GM23338 (cell line): Measurements from ENCODE around the gene GPR183. TPM values are rescaled to one million over a fixed set of nuclear protein-coding genes. Genes with fewer than 3 reads are reported as not detected.

ENCODE experiments used
- ATAC-seq: fragments of 200-7000 bp; cut with Tn5 transposase; 3 replicates; pipeline ENCODE4 v1.9.1; 2020
- DNase-seq: peaks from one replicate; pipeline ENCODE4 v3.0.0-alpha.2; 2015; ENCODE audit warnings: low spot score
- H2AFZ ChIP-seq: fragments of 200-600 bp; sonication (generic); 2 replicates; pipeline ENCODE4 v1.8.0; 2016; ENCODE audit warnings: antibody characterized with exemption, mild to moderate bottlenecking, moderate library complexity
- H3F3A ChIP-seq: fragments of 200-600 bp; sonication (generic); replicated peaks from 2 replicates; pipeline ENCODE4 v1.8.0; 2017; ENCODE audit warnings: antibody characterized with exemption, mixed run types, low read depth
- H3K27ac ChIP-seq: fragments of 200-600 bp; sonication (generic); 2 replicates; pipeline ENCODE4 v1.6.1; 2016; ENCODE audit warnings: low read depth
- H3K27me3 ChIP-seq: fragments of 200-600 bp; sonication (generic); 2 replicates; pipeline ENCODE4 v1.8.0; 2016; ENCODE audit warnings: mild to moderate bottlenecking, mixed run types, moderate library complexity; ENCODE audit not compliant: insufficient read depth
- H3K36me3 ChIP-seq: fragments of 200-600 bp; sonication (generic); 2 replicates; pipeline ENCODE4 v1.8.0; 2016; ENCODE audit warnings: mild to moderate bottlenecking; ENCODE audit not compliant: insufficient read depth
- H3K4me1 ChIP-seq: fragments of 200-600 bp; sonication (generic); 2 replicates; pipeline ENCODE4 v1.8.0; 2016; ENCODE audit warnings: mild to moderate bottlenecking, moderate library complexity; ENCODE audit not compliant: insufficient read depth
- H3K4me2 ChIP-seq: fragments of 200-600 bp; sonication (generic); 2 replicates; pipeline ENCODE4 v1.7.1; 2017; ENCODE audit warnings: mixed run types
- H3K4me3 ChIP-seq: fragments of 200-600 bp; sonication (generic); 2 replicates; pipeline ENCODE4 v1.6.1; 2016; ENCODE audit warnings: mixed run types
- H3K79me2 ChIP-seq: fragments of 200-600 bp; sonication (generic); replicated peaks from 2 replicates; pipeline ENCODE4 v1.8.0; 2017; ENCODE audit warnings: mild to moderate bottlenecking; ENCODE audit not compliant: insufficient read depth
- H3K9me2 ChIP-seq: fragments of 200-600 bp; sonication (generic); 2 replicates; pipeline ENCODE4 v1.8.0; 2017; ENCODE audit not compliant: insufficient read depth
- H4K20me1 ChIP-seq: fragments of 200-600 bp; sonication (generic); replicated peaks from 2 replicates; pipeline ENCODE4 v1.8.0; 2017; ENCODE audit warnings: mild to moderate bottlenecking; ENCODE audit not compliant: insufficient read depth
- H3K27ac Mint-ChIP-seq: 2 replicates; pipeline ENCODE4 v1.8.0; 2020; ENCODE audit warnings: inconsistent platforms, mild to moderate bottlenecking, moderate library complexity, mixed read lengths
- H3K27me3 Mint-ChIP-seq: 3 replicates; pipeline ENCODE4 v1.8.0; 2022; ENCODE audit warnings: low read depth, mild to moderate bottlenecking, moderate library complexity, mixed read lengths, inconsistent platforms; ENCODE audit not compliant: insufficient read depth, poor library complexity
- H3K36me3 Mint-ChIP-seq: 3 replicates; pipeline ENCODE4 v1.8.0; 2021; ENCODE audit warnings: low read depth, mild to moderate bottlenecking, inconsistent platforms, moderate library complexity, mixed read lengths
- H3K4me1 Mint-ChIP-seq: 3 replicates; pipeline ENCODE4 v1.8.0; 2020; ENCODE audit warnings: mild to moderate bottlenecking, inconsistent platforms, mixed read lengths
- H3K4me3 Mint-ChIP-seq: 3 replicates; pipeline ENCODE4 v1.8.0; 2021; ENCODE audit warnings: moderate library complexity, mild to moderate bottlenecking, inconsistent platforms, mixed read lengths
- H3K9me3 Mint-ChIP-seq: 3 replicates; pipeline ENCODE4 v1.8.0; 2020; ENCODE audit warnings: moderate library complexity, mild to moderate bottlenecking, inconsistent platforms, mixed read lengths
- CREB1 ChIP-seq: fragments of 250-450 bp; sonication (Bioruptor Pico); IDR thresholded peaks from 2 replicates; pipeline ENCODE4 v1.5.0; 2020; ENCODE audit warnings: low read depth, mild to moderate bottlenecking, moderate library complexity
- CTCF ChIP-seq, 2 experiments: fragments of 200-600 bp in 1 of 2; sonication (generic) in 1 of 2; conservative IDR thresholded peaks; 2 replicates each; pipeline versions ENCODE4 v1.5.1 to v1.6.1; 2016 to 2017; ENCODE audit warnings: antibody characterized with exemption in 2 of 2, low read depth in 2 of 2, mild to moderate bottlenecking in 2 of 2, moderate library complexity in 1 of 2
- EZH2 ChIP-seq: fragments of 200-600 bp; sonication (generic); IDR thresholded peaks from one replicate; pipeline ENCODE4 v1.8.0; 2017; ENCODE audit warnings: antibody characterized with exemption, mild to moderate bottlenecking, low read depth; ENCODE audit not compliant: unreplicated experiment
- EZH2phosphoT487 ChIP-seq: fragments of 200-600 bp; sonication (generic); IDR thresholded peaks from one replicate; pipeline ENCODE4 v1.8.1; 2018; ENCODE audit warnings: antibody characterized with exemption; ENCODE audit not compliant: unreplicated experiment
- NANOG ChIP-seq: IDR thresholded peaks from 2 replicates; pipeline ENCODE4 v1.6.1; 2016; ENCODE audit warnings: antibody characterized with exemption, borderline replicate concordance
- STAT1 ChIP-seq: IDR thresholded peaks from one replicate; pipeline ENCODE4 v1.6.1; 2016; ENCODE audit warnings: antibody characterized with exemption; ENCODE audit not compliant: unreplicated experiment
- polyA plus RNA-seq: library from polyadenylated mRNA; unstranded; fragments of >200 nt; fragmentation: Nextera tagmentation; extraction: Ambion mirVana; gene quantifications from 2 replicates; pipeline ENCODE4 v1.2.1, GENCODE V29; 2016
- total RNA-seq: library from RNA; depleted of rRNA; stranded (reverse); fragments of >200 nt; shearing (Covaris generic); gene quantifications from 2 replicates; pipeline ENCODE4 v1.2.3, GENCODE V29; 2014
- TF ChIP-seq, protein P1 (sequence below): IDR thresholded peaks from 2 replicates; pipeline ENCODE4 v1.6.1; 2016; ENCODE audit warnings: antibody characterized with exemption
- TF ChIP-seq, protein P2 (sequence below): IDR thresholded peaks from one replicate; pipeline ENCODE4 v1.6.1; 2018; ENCODE audit warnings: antibody characterized with exemption; ENCODE audit not compliant: unreplicated experiment

Gene GPR183
- total and polyA plus RNA-seq, 2 experiments from 2014 or later: 0.78 TPM; not detected in 1

GRCh38 chr13:99298056-99298455 is 9.1 kb downstream of the GPR183 start:
- Histone ChIP-seq H3K9me2 (no peaks in the 10 kb centered on the region), H3K79me2 (0 out of 2 replicates have a peak, but pooled peaks cover 3% of the 10 kb centered on the region), H3K27me3 (no peaks in the 10 kb centered on the region), H3F3A (no peaks in the 10 kb centered on the region), H3K4me1 (no peaks in the 10 kb centered on the region), H2AFZ (no peak overlapping the region), H3K27ac (no peak overlapping the region), H3K4me2 (no peak overlapping the region), H4K20me1 (peaks cover 8% of the 10 kb centered on the region; the same call in 1 of the 2 replicates), H3K4me3 (no peak overlapping the region), H3K36me3 (no peaks in the 10 kb centered on the region)
- Mint-ChIP-seq H3K27ac (no peak overlapping the region), H3K36me3 (no peaks in the 10 kb centered on the region), H3K27me3 (no peaks in the 10 kb centered on the region), H3K4me1 (peaks cover 8% of the 10 kb centered on the region; the same call in 2 of the 3 replicates), H3K9me3 (no peaks in the 10 kb centered on the region), H3K4me3 (no peak overlapping the region)
- TF ChIP-seq, protein P1, sequence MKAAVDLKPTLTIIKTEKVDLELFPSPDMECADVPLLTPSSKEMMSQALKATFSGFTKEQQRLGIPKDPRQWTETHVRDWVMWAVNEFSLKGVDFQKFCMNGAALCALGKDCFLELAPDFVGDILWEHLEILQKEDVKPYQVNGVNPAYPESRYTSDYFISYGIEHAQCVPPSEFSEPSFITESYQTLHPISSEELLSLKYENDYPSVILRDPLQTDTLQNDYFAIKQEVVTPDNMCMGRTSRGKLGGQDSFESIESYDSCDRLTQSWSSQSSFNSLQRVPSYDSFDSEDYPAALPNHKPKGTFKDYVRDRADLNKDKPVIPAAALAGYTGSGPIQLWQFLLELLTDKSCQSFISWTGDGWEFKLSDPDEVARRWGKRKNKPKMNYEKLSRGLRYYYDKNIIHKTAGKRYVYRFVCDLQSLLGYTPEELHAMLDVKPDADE: no peak
- TF ChIP-seq CTCF (conservative IDR thresholded peaks at IDR 0.05; ENCODE audit: low read depth in 2 of 2) (no peak), EZH2phosphoT487 (no peak)
- DNase-seq (no peak), ATAC-seq (no peak)

DNA sequence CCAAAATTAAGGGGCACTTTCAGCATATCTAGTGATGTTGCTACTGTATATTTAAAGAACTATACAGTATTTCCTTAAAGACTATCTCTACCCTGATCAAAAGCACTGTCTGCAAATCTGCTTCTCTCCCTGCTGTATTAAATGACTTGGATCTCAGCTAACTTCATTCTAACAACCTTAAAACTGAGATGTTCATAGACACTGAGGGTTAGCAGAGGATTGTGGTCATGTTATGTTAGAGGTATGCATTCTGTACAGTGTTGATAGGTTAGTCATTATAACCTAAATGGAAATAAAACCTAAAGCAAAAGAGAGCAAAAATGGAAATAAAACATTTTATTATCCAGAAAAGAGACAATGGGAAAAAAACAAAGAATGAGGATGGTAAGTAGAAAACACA is 9.9 kb downstream of the GPR183 start:
- Histone ChIP-seq H3K36me3 (no peaks in the 10 kb centered on the region), H3K4me2 (no peak overlapping the region), H3K4me1 (no peaks in the 10 kb centered on the region), H3F3A (no peaks in the 10 kb centered on the region), H3K9me2 (no peaks in the 10 kb centered on the region), H3K27ac (no peak overlapping the region), H3K79me2 (0 out of 2 replicates have a peak, but pooled peaks cover 3% of the 10 kb centered on the region), H3K4me3 (no peak overlapping the region), H3K27me3 (no peaks in the 10 kb centered on the region), H2AFZ (no peak overlapping the region), H4K20me1 (peaks cover 12% of the 10 kb centered on the region; the same call in 1 of the 2 replicates)
- H3K27ac Mint-ChIP-seq: no peak overlapping the region
- no peak for TF ChIP-seq EZH2
- TF ChIP-seq CREB1 (CRISPR knock-in tag): no peak
- TF ChIP-seq STAT1: no peak
- TF ChIP-seq, protein P2, sequence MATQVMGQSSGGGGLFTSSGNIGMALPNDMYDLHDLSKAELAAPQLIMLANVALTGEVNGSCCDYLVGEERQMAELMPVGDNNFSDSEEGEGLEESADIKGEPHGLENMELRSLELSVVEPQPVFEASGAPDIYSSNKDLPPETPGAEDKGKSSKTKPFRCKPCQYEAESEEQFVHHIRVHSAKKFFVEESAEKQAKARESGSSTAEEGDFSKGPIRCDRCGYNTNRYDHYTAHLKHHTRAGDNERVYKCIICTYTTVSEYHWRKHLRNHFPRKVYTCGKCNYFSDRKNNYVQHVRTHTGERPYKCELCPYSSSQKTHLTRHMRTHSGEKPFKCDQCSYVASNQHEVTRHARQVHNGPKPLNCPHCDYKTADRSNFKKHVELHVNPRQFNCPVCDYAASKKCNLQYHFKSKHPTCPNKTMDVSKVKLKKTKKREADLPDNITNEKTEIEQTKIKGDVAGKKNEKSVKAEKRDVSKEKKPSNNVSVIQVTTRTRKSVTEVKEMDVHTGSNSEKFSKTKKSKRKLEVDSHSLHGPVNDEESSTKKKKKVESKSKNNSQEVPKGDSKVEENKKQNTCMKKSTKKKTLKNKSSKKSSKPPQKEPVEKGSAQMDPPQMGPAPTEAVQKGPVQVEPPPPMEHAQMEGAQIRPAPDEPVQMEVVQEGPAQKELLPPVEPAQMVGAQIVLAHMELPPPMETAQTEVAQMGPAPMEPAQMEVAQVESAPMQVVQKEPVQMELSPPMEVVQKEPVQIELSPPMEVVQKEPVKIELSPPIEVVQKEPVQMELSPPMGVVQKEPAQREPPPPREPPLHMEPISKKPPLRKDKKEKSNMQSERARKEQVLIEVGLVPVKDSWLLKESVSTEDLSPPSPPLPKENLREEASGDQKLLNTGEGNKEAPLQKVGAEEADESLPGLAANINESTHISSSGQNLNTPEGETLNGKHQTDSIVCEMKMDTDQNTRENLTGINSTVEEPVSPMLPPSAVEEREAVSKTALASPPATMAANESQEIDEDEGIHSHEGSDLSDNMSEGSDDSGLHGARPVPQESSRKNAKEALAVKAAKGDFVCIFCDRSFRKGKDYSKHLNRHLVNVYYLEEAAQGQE: no peak
- no peak for TF ChIP-seq NANOG
- ATAC-seq: no peak
- no peak for DNase-seq
- no peaks in the 10 kb centered on the region for H3K36me3 Mint-ChIP-seq
- H3K4me3 Mint-ChIP-seq: no peak overlapping the region
- no peaks in the 10 kb centered on the region for H3K9me3 Mint-ChIP-seq
- H3K4me1 Mint-ChIP-seq: peaks cover 8% of the 10 kb centered on the region; the same call in 2 of the 3 replicates
- H3K27me3 Mint-ChIP-seq: no peaks in the 10 kb centered on the region
